DND-41 (cell line): ENCODE data around the gene ASPSCR1.

Experiments used
- CTCF ChIP-seq: IDR thresholded peaks from 2 replicates; pipeline ENCODE4 v1.5.1; 2012; ENCODE audit warnings: borderline replicate concordance, low read length, moderate library complexity, mild to moderate bottlenecking; ENCODE audit not compliant: poor library complexity, severe bottlenecking; ENCODE audit errors: extremely low read depth
- EZH2 ChIP-seq: IDR thresholded peaks from 3 replicates; pipeline ENCODE4 v1.6.1; 2012; ENCODE audit warnings: borderline replicate concordance, low read depth, mild to moderate bottlenecking, moderate library complexity, low read length, inconsistent platforms; ENCODE audit not compliant: severe bottlenecking

- TF ChIP-seq CTCF = no peak
- TF ChIP-seq EZH2 = no peak
These were observed 30.2 kb upstream of the ASPSCR1 start, which contains the start of gene MYADML2 for GRCh38 chr17:81947189-81947588.
